Colon (tissue), 2 donors: ENCODE data around the gene WDR81.
"Not testable (repeated sequence)": the region's sequence is repeated elsewhere in the genome, so short reads cannot be mapped to it uniquely, and the experiment has no call there.

Experiments
- FAIRE-seq: peaks from 2 replicates; lab custom pipeline; 2012; peaks lifted over from hg19 to GRCh38; lab: Jason Lieb, UNC
- donor health status: control.
- donor health status: control.

The WDR81 gene

DNA sequence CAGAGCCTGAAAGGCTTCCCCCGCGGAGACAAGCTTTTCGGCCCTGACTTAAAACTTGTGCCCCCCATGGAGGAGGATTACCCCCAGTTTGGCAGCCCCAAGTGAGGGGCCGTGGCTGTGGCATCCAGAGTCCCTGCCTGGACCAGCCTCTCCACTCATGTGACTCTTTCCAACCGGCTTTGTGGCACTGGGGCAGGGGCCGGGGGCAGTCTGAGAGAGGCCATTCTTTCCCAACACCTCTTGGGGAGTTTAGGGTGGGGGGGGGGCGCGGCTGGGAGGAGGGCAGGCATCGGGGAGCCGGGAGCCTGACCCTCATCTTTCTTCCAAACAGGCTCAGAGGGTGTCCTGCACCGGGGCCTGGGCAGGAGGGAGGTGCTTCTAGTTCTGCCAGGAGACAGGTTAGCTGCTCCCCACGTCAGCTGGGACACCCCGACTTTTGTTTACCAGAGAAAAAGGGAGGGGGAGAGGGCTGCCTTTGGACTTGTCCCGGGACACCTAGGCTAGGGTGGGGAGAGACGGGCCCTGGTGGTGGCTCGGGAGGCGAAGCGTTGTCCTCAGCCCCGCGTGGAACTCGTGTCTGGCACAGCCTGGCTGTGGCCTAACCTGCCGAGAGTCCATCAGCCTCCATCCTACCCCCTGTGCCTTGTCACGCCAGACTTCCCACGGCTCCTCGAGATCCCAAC lies 30.1 kb downstream of the WDR81 start:
- FAIRE-seq = no peak

DNA sequence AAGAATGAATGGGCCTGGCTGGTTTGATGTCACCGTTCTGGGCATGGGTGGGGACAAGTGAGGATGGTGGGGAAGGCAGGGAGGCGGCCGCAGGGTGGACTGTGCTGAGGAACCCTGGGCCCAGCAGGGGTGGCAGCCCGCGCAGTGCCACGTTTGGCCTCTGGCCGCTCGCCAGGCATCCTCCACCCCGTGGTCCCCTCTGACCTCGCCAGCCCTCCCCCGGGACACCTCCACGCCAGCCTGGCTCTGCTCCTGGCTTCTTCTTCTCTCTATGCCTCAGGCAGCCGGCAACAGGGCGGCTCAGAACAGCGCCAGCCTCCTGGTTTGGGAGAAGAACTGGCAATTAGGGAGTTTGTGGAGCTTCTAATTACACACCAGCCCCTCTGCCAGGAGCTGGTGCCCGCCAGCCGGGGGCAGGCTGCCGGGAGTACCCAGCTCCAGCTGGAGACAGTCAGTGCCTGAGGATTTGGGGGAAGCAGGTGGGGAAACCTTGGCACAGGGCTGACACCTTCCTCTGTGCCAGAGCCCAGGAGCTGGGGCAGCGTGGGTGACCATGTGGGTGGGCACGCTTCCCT lies 30.8 kb downstream of the WDR81 start:
- FAIRE-seq = no peak

DNA sequence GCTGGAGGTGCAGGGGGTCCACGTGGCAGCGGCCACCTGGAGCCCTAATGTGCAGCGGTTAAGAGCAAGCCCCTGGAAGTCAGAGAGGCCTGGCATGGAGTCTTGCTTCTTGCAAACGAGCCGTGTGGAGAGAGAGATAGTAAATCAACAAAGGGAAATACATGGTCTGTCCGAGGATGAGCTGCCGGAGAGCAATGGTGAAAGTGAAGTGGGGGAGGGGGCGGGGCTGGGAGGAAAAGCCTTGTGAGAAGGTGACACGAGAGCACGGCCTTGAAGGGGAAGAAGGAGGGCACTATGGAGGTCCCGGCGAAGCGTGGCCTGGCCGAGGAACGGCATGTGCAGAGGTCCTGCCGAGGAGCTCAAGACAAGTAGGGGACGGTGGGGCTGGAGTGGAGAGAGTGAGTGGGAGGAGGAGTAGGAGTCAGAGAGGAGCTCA lies 31.3 kb downstream of the WDR81 start:
- FAIRE-seq = no peak

DNA sequence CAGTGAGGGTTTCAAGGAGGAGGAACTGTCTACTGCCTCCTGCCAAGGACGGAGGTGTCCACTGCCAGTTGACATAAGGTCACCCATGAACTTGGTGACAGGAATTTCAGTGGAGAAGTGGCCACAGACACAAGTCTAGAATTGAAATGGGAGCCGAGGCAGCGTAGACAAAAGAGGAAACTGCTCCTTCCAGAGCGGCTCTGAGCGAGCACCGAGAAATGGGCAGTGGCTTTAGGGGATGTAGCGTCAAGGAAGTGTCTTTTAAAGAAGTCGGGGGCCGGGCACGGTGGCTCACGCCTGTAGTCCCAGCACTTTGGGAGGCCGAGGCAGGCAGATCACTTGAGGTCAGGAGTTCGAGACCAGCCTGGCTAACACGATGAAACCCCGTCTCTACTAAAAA lies 34.3 kb downstream of the WDR81 start:
- no peak for FAIRE-seq

DNA sequence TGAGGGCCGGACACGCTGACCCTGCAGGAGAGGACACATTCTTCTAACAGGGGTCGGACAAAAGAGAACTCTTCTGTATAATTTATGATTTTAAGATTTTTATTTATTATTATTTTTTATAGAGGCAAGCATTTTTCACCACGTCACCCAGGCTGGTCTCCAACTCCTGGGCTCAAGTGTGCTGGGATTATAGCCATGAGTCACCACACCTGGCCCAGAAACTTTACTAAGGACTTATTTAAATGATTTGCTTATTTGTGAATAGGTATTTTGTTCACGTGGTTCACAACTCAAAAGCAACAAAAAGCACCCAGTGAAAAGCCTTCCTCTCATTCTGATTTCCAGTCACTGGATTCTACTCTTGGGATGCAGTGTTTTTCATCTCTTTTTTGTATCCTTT lies 35.0 kb downstream of the WDR81 start:
- no peak for FAIRE-seq

DNA sequence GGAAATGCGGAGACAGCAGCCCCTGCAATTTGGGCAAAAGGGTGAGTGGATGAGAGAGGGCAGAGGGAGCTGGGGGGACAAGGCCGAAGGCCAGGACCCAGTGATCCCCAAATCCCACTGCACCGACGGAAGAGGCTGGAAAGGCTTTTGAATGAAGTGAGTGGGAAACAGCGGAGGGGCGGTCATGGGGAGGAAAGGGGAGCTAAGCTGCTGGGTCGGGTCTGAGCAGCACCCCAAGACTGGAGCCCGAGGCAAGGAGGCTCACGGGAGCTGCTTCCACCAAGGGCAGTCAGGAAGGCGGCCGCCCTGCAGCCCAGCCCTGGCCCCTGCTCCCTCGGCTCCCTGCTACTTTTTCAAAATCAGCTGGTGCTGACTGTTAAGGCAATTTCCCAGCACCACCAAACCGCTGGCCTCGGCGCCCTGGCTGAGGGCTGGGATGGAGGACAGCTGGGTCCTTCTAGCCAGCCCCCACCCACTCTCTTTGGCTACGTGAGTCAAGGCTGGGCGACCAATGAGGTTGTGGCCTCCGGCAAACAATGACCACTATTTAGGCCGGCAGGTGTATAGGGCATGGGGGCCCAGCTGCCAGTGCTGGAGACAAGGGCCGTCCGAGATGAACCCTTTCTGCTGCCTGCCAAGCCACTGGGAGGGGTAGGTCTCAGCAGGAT lies 37.9 kb downstream of the WDR81 start:
- no peak for FAIRE-seq

DNA sequence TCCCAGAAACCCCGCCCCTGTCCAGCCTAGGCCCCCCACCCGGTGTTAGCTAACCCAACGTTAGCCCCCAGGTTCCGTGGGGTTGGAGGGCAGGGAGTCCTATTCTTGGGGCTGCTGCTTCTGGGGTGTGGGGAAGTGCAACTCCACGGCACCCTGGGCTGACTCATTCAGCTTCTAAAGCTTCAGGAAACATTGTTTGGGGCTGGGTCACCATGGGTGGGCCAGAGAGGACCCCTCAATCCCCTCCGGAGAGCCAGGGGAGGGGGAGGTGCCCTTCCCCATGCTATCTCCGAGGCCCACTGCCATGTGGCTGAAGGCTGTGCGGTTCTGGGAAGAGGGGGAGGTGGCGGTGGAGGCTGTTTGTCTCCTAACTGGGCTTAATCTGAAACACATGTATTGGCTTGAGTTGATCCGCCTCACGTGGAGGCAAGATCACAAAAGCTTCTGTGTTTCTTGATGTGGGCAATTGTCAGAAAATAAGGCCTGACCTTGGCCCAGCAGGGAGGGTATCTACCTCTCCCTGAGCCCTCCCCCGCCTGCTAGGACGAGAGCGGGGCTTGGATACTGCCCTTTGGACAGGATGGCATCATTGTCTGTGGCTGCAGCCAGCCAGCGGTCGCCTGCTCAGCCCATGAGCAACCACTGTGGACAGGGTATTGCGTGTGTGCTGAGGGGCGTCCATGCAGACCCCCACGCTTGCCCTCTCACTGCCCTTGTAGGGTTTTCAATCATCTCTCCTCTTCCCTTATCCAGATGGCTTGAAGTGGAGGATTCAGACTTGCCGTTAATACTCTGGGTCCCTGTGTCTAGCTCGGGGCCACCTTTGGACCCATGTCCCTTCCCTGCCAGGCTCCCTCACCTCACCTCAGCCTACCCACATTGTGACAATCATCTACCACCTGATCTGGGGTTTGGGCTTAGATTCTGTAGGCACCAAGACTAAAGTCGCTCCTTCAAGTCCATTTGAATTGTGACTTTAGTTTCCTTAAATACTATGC lies 38.7 kb downstream of the WDR81 start:
- FAIRE-seq = no peak

DNA sequence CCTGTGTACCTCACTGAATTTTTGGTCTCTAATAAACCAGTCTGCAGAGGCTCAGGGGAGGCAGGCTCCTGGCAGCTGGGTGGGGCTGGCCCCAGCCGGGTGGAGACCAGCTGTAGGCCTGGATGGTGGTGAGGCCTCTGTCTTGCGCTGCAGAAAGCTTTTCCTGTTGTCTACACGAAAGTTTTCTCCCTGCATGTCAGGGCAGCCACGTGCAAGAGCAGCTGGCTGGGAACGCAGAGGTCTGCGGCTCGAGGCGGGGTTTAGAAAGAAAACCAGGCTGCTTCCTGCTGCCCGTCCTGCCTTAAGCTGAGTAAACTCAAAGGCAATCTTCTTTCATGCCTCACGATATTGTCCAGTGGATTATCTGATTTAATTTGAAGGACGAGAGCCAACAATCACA lies 39.8 kb downstream of the WDR81 start:
- FAIRE-seq = no peak

DNA sequence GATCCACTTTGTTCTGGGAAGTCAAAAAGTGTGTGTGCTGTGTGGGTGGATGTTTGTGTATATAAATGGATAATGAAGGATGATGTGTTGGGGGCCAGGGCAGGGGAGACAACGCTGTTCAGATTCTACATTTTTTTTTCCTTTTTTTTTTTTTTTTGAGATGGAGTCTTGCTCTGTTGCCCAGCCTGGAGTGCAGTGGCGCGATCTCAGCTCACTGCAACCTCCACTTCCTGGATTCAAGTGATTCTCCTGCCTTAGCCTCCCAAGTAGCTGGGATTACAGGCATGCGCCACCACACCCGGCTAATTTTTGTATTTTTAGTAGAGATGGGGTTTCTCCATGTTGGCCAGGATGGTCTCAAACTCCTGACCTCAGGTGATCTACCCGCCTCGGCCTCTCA lies 40.2 kb downstream of the WDR81 start:
- FAIRE-seq = not testable (repeated sequence)

DNA sequence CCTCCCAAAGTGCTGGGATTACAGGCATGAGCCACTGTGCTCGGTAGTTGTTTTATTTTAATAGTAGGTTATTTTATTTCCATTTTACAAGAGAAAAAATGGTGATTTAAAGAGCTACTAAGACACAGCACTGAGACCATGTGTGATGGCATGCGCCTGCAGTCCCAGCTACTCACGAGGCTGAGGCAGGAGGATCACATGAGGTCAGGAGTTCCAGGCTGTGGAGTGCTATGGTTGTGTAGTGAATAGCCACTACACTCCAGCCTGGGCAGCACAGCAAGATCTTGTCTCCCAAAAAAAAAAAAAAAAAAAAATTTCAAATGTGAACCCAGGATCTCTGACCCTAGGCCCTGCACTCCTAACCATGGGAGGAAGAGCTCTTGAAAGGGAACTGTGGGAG lies 41.1 kb downstream of the WDR81 start:
- FAIRE-seq = no peak

DNA sequence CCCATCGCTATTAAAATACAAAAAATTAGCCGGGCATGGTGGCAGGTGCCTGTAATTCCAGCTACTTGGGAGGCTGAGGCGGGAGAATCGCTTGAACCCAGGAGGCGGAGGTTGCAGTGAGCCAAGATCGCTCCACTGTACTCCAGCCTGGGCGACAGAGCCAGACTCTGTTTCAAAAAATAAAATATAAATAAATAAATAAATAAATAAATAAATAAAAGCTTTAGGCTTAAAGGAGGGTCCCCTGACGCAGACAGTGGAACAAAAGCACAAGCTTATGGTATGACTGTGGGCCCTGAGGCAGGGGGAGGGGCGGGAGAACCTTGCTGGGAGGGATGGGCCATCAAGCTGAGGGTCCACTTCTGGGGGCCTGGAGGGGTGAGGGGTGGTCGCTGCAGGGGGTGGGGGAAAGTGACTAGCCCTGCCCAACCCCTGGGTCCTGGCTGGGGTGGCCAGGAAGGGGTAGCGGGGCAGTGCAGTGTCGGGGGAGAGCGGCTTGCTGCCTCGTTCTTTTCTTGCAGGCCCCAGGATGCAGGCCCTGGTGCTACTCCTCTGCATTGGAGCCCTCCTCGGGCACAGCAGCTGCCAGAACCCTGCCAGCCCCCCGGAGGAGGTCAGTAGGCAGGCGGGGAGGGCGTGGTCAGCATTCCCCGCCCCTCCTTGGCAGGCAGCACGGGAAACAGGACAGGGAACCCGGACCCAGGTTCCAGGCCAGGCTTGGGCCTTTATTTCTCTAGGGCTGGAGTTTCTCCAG lies 42.1 kb downstream of the WDR81 start:
- FAIRE-seq = no peak

DNA sequence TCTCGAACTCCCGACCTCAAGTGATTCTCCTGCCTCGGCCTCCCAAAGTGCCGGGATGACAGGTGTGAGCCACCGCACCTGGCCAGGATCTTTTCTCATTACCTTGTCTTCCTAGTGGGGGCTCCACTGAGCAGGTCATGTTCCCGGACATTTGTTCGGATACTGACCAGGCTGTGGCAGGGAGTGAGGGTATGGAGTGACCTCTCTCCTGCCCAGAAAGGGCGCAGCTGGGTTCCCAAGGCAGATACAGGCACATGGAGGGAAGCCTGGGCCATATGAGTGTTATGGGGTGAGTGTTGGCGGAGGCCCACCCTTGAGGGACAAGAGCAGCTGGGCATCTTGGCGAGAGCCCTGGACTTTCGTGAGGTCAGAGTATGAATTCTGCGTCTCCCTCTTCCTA lies 42.9 kb downstream of the WDR81 start:
- FAIRE-seq = no peak

DNA sequence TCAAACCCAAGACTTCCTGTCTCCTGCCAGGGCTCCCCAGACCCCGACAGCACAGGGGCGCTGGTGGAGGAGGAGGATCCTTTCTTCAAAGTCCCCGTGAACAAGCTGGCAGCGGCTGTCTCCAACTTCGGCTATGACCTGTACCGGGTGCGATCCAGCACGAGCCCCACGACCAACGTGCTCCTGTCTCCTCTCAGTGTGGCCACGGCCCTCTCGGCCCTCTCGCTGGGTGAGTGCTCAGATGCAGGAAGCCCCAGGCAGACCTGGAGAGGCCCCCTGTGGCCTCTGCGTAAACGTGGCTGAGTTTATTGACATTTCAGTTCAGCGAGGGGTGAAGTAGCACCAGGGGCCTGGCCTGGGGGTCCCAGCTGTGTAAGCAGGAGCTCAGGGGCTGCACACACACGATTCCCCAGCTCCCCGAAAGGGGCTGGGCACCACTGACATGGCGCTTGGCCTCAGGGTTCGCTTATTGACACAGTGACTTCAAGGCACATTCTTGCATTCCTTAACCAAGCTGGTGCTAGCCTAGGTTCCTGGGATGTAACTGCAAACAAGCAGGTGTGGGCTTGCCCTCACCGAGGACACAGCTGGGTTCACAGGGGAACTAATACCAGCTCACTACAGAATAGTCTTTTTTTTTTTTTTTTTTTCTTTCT lies 45.4 kb downstream of the WDR81 start:
- FAIRE-seq = no peak

DNA sequence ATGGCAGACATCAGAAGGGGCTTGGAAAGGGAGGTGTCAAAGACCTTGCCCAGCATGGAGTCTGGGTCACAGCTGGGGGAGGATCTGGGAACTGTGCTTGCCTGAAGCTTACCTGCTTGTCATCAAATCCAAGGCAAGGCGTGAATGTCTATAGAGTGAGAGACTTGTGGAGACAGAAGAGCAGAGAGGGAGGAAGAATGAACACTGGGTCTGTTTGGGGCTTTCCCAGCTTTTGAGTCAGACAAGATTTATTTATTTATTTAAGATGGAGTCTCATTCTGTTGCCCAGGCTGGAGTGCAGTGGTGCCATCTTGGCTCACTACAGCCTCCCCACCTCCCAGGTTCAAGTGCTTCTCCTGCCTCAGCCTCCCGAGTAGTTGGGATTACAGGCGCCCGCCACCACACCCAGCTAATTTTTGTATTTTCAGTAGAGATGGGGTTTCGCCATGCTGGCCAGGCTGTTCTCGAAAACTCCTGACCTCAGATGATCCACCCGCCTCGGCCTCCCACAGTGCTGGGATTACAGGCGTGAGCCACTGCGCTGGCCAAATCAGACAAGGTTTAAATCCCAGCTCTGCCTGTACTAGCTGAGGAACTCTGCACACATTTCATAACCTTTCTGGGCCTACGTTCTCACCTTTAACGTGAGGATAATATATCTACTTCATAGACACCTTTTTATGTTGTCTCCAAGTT lies 48.6 kb downstream of the WDR81 start:
- FAIRE-seq = not testable (repeated sequence)

DNA sequence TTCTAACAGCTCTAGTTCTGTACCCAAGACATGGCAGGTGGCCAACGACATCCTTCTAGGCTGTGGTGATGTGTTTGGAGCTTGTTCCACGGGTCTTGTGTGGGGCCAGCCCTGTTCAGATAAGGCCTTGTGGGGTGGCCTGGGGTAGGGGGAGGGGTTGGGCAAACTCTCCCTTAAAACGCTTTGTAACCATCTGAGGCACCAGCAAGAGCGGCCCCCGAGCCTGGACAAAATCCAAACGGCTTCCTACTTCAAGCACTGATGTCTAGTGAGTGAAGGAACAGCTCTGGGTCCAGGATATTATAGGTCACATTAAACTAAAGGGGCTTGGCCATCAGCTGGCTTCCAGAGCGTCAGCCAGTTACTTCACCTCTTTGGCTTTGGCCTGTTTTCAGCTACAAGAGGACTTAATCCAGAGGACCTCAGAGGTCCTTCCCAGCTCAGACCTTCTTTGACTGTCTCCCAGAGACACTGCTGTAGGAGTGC lies 49.2 kb downstream of the WDR81 start:
- FAIRE-seq = no peak

DNA sequence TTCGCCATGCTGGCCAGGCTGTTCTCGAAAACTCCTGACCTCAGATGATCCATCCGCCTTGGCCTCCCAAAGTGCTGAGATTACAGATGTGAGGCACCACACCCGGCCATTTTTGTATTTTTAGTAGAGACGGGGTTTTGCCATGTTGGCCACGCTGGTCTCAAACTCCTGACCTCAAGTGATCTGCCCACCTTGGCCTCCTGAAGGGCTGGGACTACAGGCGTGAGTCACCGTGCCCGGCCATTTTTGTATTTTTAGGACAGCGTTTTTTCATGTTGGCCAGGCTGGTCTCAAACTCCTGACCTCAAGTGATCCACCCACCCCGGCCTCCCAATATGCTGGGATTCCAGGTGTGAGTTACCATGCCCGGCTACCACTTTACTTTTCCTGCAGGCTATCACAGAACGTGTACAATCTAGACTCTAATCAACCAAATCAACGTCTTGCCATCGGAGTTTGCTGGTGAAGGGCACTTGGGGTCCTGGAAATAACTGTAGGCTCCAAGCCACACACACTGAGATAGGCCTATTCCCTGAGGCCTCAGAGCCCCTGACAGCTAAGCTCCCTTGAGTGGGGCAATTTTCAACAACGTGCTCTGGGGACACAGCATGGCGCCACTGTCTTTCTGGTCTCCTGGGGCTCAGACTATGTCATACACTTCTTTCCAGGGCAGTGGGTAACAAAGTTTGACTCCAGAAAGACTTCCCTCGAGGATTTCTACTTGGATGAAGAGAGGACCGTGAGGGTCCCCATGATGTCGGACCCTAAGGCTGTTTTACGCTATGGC lies 50.1 kb downstream of the WDR81 start:
- no peak for FAIRE-seq

DNA sequence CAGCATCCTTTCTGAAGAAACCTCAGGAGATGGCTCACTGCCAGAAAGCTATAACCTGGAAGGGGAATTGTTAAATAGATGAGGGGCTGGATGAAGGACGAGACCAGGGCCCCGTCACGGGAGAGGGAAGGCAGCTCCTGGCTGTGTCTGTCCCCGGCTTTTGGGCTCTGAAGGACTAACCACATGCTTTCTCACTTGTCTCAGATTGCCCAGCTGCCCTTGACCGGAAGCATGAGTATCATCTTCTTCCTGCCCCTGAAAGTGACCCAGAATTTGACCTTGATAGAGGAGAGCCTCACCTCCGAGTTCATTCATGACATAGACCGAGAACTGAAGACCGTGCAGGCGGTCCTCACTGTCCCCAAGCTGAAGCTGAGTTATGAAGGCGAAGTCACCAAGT lies 51.8 kb downstream of the WDR81 start:
- no peak for FAIRE-seq

DNA sequence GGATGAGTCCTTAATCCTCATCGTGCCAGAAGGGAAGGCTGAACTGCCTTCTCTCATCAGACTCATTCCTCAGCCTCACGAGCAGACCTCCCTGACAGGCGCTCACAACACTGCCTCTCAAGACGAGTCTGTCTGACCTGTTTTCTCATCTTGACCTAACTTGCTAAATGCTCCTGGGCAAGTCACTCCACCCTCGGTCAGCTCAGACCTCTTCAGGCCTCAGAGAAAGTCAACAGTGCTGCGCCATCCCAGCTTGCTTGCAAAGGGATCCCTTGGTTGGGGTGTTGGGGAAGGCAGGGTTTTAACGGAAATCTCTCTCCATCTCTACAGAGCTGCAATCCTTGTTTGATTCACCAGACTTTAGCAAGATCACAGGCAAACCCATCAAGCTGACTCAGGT lies 52.4 kb downstream of the WDR81 start:
- no peak for FAIRE-seq

DNA sequence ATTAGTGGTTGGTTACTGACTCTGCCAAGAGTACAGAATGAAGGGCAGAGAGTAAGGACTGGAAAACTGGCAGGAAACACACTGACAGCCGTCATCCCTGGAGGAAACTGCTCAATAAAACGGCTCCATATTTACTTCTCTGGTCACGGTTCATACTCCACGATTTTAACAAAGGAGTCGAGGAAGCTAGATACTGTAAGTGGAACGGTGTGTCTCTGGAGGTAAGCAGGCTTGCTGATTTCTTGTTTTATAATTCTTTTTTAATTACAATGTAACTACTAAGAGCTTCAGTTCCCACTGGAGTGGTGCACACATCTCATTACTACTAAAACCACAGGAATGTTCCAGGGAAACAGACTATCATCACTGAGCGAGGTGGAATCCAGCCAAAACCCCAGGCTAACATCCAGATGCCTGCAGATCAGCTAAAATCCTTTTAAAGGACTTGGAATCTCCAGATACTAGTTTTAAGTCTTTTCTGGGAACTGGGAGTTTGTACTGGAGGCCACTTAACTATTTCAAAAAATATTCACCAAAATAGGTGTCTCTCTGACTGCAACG lies 55.1 kb downstream of the WDR81 start:
- no peak for FAIRE-seq
